A673 (cell line): ENCODE results near the gene HDGF. TPM values are rescaled to one million over a fixed set of nuclear protein-coding genes. Genes with fewer than 3 reads are reported as not detected.

Experiments used
- BruUV-seq: library from RNA; stranded (reverse); fragments of 400-500 nt; replicated peaks from 2 replicates; lab custom pipeline; 2021; lab: Mats Ljungman, UMichigan
- CTCF ChIA-PET: fragments of 300-600 bp; sonication (Branson Sonifier 250); formaldehyde crosslinking; loops from one replicate; lab custom pipeline; 2022; ENCODE audit warnings: antibody characterized with exemption; lab: Charles Lee
- POLR2A ChIA-PET: fragments of 300-600 bp; sonication (Branson Sonifier 250); formaldehyde crosslinking; loops from one replicate; lab custom pipeline; 2022; ENCODE audit warnings: antibody characterized with exemption; ENCODE audit not compliant: low non-redundant PET; lab: Charles Lee
- DNase-seq: peaks from one replicate; pipeline ENCODE4 v3.0.0-alpha.2; 2015; ENCODE audit warnings: low spot score
- H3K27ac ChIP-seq: fragments of 200-600 bp; sonication (generic); 2 replicates; pipeline ENCODE4 v1.5.1; 2016; ENCODE audit warnings: mixed run types, low read depth, mild to moderate bottlenecking, mixed read lengths, antibody characterized with exemption, low read length; ENCODE audit not compliant: poor library complexity, severe bottlenecking
- H3K27me3 ChIP-seq: fragments of 200-600 bp; sonication (generic); replicated peaks from 2 replicates; pipeline ENCODE4 v1.6.1; 2017; ENCODE audit warnings: mixed run types, low read depth, mild to moderate bottlenecking, mixed read lengths, antibody characterized with exemption, low read length; ENCODE audit not compliant: insufficient read depth, poor library complexity
- H3K36me3 ChIP-seq: fragments of 200-600 bp; sonication (generic); 2 replicates; pipeline ENCODE4 v1.6.1; 2016; ENCODE audit warnings: mixed run types, mild to moderate bottlenecking, mixed read lengths, antibody characterized with exemption, low read length; ENCODE audit not compliant: insufficient read depth, poor library complexity, severe bottlenecking
- H3K4me1 ChIP-seq: fragments of 200-600 bp; sonication (generic); 2 replicates; pipeline ENCODE4 v1.6.1; 2017; ENCODE audit warnings: mixed run types, mild to moderate bottlenecking, mixed read lengths, antibody characterized with exemption, low read length; ENCODE audit not compliant: insufficient read depth, poor library complexity, severe bottlenecking
- H3K4me3 ChIP-seq: fragments of 200-600 bp; sonication (generic); 2 replicates; pipeline ENCODE4 v1.5.1; 2016; ENCODE audit warnings: low read depth, mixed run types, mild to moderate bottlenecking, mixed read lengths, low read length; ENCODE audit not compliant: poor library complexity, severe bottlenecking
- H3K9me3 ChIP-seq: fragments of 200-600 bp; sonication (generic); 2 replicates; pipeline ENCODE4 v1.6.1; 2016; ENCODE audit warnings: mixed run types, low read depth, mild to moderate bottlenecking, mixed read lengths, antibody characterized with exemption, low read length; ENCODE audit not compliant: poor library complexity, severe bottlenecking
- CTCF ChIP-seq: fragments of 300-800, 200-600 bp; sonication (generic); conservative IDR thresholded peaks from 2 replicates; pipeline ENCODE4 v1.5.1; 2017; ENCODE audit warnings: low read depth, mild to moderate bottlenecking, antibody characterized with exemption, low read length, moderate library complexity, mixed read lengths
- EZH2 ChIP-seq: fragments of 200-600 bp; sonication (generic); IDR thresholded peaks from 2 replicates; pipeline ENCODE4 v1.6.1; 2017; ENCODE audit warnings: borderline replicate concordance, low read depth, mild to moderate bottlenecking, mixed read lengths, antibody characterized with exemption, low read length; ENCODE audit not compliant: poor library complexity, severe bottlenecking
- intact Hi-C: fragments of 100-400 bp; cut with micrococcal nuclease; formaldehyde crosslinking; loops from one replicate; pipeline ENCODE4 v1.10.0; 2022; ENCODE audit not compliant: unreplicated experiment
- total RNA-seq: library from RNA; stranded (reverse); gene quantifications from 2 replicates; pipeline ENCODE4 v1.2.3, GENCODE V29; 2021

HDGF gene
- total RNA-seq, 1 experiment from 2014 or later, result 536 TPM

GRCh38 chr1:156711011-156711817 lies 40.3 kb downstream of the HDGF start:
- H3K4me3 ChIP-seq, result no peak overlapping the region
- H3K4me1 ChIP-seq, result peaks cover 3% of the 10 kb centered on the region
- no peaks in the 10 kb centered on the region for H3K27me3 ChIP-seq
- no peaks in the 10 kb centered on the region for H3K9me3 ChIP-seq
- H3K36me3 ChIP-seq, result no peaks in the 10 kb centered on the region
- TF ChIP-seq CTCF, result no peak
- TF ChIP-seq EZH2, result no peak
- no TSS peak for BruUV-seq
- CTCF ChIA-PET, result interaction anchor here (1.2 to 1.3 kb wide), 2 partner anchors 16 to 21 kb away, joined by 4 read pairs; no protein-coding TSS in a partner anchor
- intact Hi-C loops, result no loop called here
- no peak for DNase-seq
- H3K27ac ChIP-seq, result no peak overlapping the region
- POLR2A ChIA-PET, result no interaction called here

- Histone ChIP-seq H3K27ac (no peak overlapping the region), H3K4me1 (peaks cover 14% of the 10 kb centered on the region), H3K9me3 (no peaks in the 10 kb centered on the region), H3K36me3 (no peaks in the 10 kb centered on the region), H3K4me3 (no peak overlapping the region), H3K27me3 (peaks cover 1% of the 10 kb centered on the region)
- TF ChIP-seq CTCF, result no peak
- TF ChIP-seq EZH2, result no peak
- no peak for DNase-seq
- BruUV-seq, result no TSS peak
- intact Hi-C loops, result no loop called here
- POLR2A ChIA-PET, result no interaction called here
- CTCF ChIA-PET, result interaction anchor here (1.3 kb wide), 1 partner anchor 17 kb away, joined by 4 read pairs; no protein-coding TSS in a partner anchor
Measured at GRCh38 chr1:156709757-156710489, 41.6 kb downstream of the HDGF start.

DNA sequence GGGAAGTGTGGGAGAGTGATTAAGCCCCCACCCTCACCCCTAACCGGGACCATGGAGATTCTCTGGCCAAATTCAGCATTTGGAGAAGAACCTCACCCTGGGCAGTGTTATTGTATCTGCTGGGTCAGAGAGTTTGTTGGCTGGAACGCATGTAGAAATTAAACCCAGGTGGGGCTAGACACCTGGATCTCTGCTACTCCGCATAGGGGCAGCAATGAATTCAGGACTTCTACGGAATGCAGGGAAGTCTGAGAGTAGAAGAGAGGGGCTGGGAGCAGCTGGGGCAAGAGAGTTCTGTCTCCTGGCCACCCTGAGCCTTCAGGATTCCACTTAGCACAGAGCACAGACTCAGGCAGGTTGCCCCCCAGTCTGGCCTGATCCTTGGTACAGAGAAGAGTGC lies 42.4 kb downstream of the HDGF start:
- Histone ChIP-seq H3K36me3 (no peaks in the 10 kb centered on the region), H3K4me1 (peaks cover 23% of the 10 kb centered on the region), H3K9me3 (no peaks in the 10 kb centered on the region), H3K27ac (no peak overlapping the region), H3K4me3 (no peak overlapping the region), H3K27me3 (peaks cover 5% of the 10 kb centered on the region)
- ChIA-PET POLR2A (no interaction called here), CTCF (no interaction called here)
- no peak for DNase-seq
- no TSS peak for BruUV-seq
- no peak for TF ChIP-seq EZH2
- intact Hi-C loops, result no loop called here
